ENCODE results near the gene GRIA1.

- TF ChIP-seq, protein P1, sequence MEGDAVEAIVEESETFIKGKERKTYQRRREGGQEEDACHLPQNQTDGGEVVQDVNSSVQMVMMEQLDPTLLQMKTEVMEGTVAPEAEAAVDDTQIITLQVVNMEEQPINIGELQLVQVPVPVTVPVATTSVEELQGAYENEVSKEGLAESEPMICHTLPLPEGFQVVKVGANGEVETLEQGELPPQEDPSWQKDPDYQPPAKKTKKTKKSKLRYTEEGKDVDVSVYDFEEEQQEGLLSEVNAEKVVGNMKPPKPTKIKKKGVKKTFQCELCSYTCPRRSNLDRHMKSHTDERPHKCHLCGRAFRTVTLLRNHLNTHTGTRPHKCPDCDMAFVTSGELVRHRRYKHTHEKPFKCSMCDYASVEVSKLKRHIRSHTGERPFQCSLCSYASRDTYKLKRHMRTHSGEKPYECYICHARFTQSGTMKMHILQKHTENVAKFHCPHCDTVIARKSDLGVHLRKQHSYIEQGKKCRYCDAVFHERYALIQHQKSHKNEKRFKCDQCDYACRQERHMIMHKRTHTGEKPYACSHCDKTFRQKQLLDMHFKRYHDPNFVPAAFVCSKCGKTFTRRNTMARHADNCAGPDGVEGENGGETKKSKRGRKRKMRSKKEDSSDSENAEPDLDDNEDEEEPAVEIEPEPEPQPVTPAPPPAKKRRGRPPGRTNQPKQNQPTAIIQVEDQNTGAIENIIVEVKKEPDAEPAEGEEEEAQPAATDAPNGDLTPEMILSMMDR (IDR thresholded peaks at IDR 0.05), result no peak
- no peak for TF ChIP-seq EZH2 (IDR thresholded peaks at IDR 0.05)
- TF ChIP-seq EZH2phosphoT487 (IDR thresholded peaks at IDR 0.05), result no peak
Measured at GRCh38 chr5:153774686-153775085, 284.2 kb downstream of the GRIA1 start.

Measured in neural progenitor cell (in vitro differentiated cells).